ENCODE measurements around the gene ZNF692. TPM values are rescaled to one million over a fixed set of nuclear protein-coding genes. Genes with fewer than 3 reads are reported as not detected.
"Not testable (repeated sequence)": the region's sequence is repeated elsewhere in the genome, so short reads cannot be mapped to it uniquely, and the experiment has no call there.

ZNF692 gene
- total RNA-seq, 1 experiment from 2014 or later = 48.5 TPM

GRCh38 chr1:248837045-248837780, 21.7 kb downstream of the ZNF692 start:
- POLR2A ChIA-PET = interaction anchor here (0.6 to 3.4 kb wide), 7 partner anchors 11 to 70 kb away, joined by 3 to 57 read pairs (median 9); partner anchors contain the start of genes SH3BP5L and ZNF692
- no peak overlapping the region for H3K4me3 Mint-ChIP-seq (ENCODE audit: unreplicated experiment)
- Histone ChIP-seq H3K9me3 (no peaks in the 10 kb centered on the region), H3K4me1 (no peaks in the 10 kb centered on the region), H3K4me3 (ENCODE audit: low read depth, low read length) (peak overlapping the region; percentile 87), H3K27me3 (replicated peaks; ENCODE audit: control insufficient read depth, insufficient read depth, low read length) (no peaks in the 10 kb centered on the region), H3K36me3 (ENCODE audit: control insufficient read depth, insufficient read depth, low read length) (no peaks in the 10 kb centered on the region)
- TF ChIP-seq CTCF (IDR thresholded peaks at IDR 0.05; ENCODE audit: insufficient read depth in 1 of 2, low read depth in 1 of 2, low read length in 1 of 2, severe bottlenecking in 1 of 2, unreplicated experiment in 1 of 2) = no peak
- BruUV-seq (replicated peaks) = TSS peak; percentile 83
- no peak for DNase-seq
- no peak overlapping the region for H3K27ac Mint-ChIP-seq (ENCODE audit: unreplicated experiment)
- peaks cover 23% of the 10 kb centered on the region for H3K36me3 Mint-ChIP-seq (ENCODE audit: insufficient read depth, unreplicated experiment)
- H3K9me3 Mint-ChIP-seq (ENCODE audit: unreplicated experiment) = no peaks in the 10 kb centered on the region
- H3K4me1 Mint-ChIP-seq (ENCODE audit: low read depth, unreplicated experiment) = no peaks in the 10 kb centered on the region
- intact Hi-C loops (cut with micrococcal nuclease; ENCODE audit: unreplicated experiment) = no loop called here
- CTCF ChIA-PET = interaction anchor here (0.6 to 2.8 kb wide), 4 partner anchors 10 to 86 kb away, joined by 5 to 46 read pairs (median 12); partner anchors contain the start of genes SH3BP5L and ZNF692
- peaks cover 3% of the 10 kb centered on the region for H3K27me3 Mint-ChIP-seq (ENCODE audit: insufficient read depth, unreplicated experiment)

DNA sequence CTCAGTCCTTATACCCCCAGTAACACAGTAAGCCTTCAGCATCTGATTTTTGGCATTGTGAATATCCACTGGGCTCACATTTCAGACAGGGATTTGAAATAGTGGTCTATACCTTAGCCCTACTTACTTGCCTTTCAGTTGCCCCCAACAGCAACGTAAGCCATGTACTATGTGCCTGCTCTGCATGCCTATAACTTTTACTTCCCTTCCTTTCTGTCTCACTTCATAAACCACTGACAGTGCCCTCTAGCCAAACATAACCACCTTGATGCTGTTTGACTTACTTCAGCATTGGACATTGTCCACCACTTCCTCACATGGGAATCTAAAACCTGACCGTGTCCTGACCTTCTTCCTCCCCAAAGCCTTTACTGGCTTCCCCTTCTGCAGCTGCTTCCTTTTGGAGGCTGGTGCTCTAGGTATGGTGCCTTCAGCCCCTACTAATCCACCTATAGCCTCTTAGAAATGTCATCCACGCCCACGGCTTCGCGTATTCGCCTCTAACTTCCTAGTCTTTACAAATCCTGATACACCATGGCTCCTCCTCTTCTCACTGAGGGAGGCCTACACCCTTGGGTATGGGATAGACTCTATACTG, 24.4 kb downstream of the ZNF692 start:
- Histone ChIP-seq H3K36me3 (ENCODE audit: control insufficient read depth, insufficient read depth, low read length) (no peaks in the 10 kb centered on the region), H3K27me3 (replicated peaks; ENCODE audit: control insufficient read depth, insufficient read depth, low read length) (no peaks in the 10 kb centered on the region), H3K4me1 (no peaks in the 10 kb centered on the region), H3K9me3 (no peaks in the 10 kb centered on the region), H3K4me3 (ENCODE audit: low read depth, low read length) (no peak overlapping the region)
- peaks cover 17% of the 10 kb centered on the region for H3K36me3 Mint-ChIP-seq (ENCODE audit: insufficient read depth, unreplicated experiment)
- intact Hi-C loops (cut with micrococcal nuclease; ENCODE audit: unreplicated experiment) = no loop called here
- BruUV-seq (replicated peaks) = no TSS peak
- peaks cover 3% of the 10 kb centered on the region for H3K27me3 Mint-ChIP-seq (ENCODE audit: insufficient read depth, unreplicated experiment)
- no peak for TF ChIP-seq CTCF (IDR thresholded peaks at IDR 0.05; ENCODE audit: insufficient read depth in 1 of 2, low read depth in 1 of 2, low read length in 1 of 2, severe bottlenecking in 1 of 2, unreplicated experiment in 1 of 2)
- H3K9me3 Mint-ChIP-seq (ENCODE audit: unreplicated experiment) = no peaks in the 10 kb centered on the region
- no peak overlapping the region for H3K27ac Mint-ChIP-seq (ENCODE audit: unreplicated experiment)
- H3K4me3 Mint-ChIP-seq (ENCODE audit: unreplicated experiment) = no peak overlapping the region
- POLR2A ChIA-PET = no interaction called here
- no peaks in the 10 kb centered on the region for H3K4me1 Mint-ChIP-seq (ENCODE audit: low read depth, unreplicated experiment)
- CTCF ChIA-PET = no interaction called here
- no peak for DNase-seq

DNA sequence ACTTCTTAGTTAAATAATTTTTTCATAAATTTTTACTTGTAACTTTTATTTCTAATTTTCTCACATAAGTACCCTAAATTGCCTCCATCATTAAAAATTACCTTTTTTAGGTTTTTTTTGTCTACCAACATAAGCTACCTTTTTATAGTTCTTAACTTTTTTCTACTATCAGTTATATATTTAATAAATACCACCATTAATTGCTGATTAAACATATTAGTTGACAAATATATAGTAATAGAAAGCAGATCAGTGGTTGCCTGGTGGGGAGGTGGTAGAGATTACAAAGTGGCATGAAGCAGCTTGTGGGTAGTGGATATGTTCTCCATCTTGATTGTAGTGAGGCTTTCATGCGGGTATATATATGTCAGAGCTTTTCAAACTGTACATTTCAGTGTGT, 27.0 kb downstream of the ZNF692 start:
- H3K36me3 Mint-ChIP-seq (ENCODE audit: insufficient read depth, unreplicated experiment) = no peaks in the 10 kb centered on the region
- no peak overlapping the region for H3K4me3 Mint-ChIP-seq (ENCODE audit: unreplicated experiment)
- no peak overlapping the region for H3K4me3 ChIP-seq (ENCODE audit: low read depth, low read length)
- TF ChIP-seq CTCF (IDR thresholded peaks at IDR 0.05; ENCODE audit: insufficient read depth in 1 of 2, low read depth in 1 of 2, low read length in 1 of 2, severe bottlenecking in 1 of 2, unreplicated experiment in 1 of 2) = no peak
- BruUV-seq (replicated peaks) = no TSS peak
- ChIA-PET CTCF (no interaction called here), POLR2A (no interaction called here)
- no peak for DNase-seq
- peaks cover under 1% of the 10 kb centered on the region; the same call in 1 of the 2 replicates for H3K4me1 ChIP-seq
- no peaks in the 10 kb centered on the region for H3K9me3 Mint-ChIP-seq (ENCODE audit: unreplicated experiment)
- peaks cover 7% of the 10 kb centered on the region for H3K4me1 Mint-ChIP-seq (ENCODE audit: low read depth, unreplicated experiment)
- H3K27me3 ChIP-seq (replicated peaks; ENCODE audit: control insufficient read depth, insufficient read depth, low read length) = no peaks in the 10 kb centered on the region
- peaks cover 3% of the 10 kb centered on the region for H3K27me3 Mint-ChIP-seq (ENCODE audit: insufficient read depth, unreplicated experiment)
- intact Hi-C loops (cut with micrococcal nuclease; ENCODE audit: unreplicated experiment) = no loop called here
- no peaks in the 10 kb centered on the region for H3K36me3 ChIP-seq (ENCODE audit: control insufficient read depth, insufficient read depth, low read length)
- no peaks in the 10 kb centered on the region for H3K9me3 ChIP-seq
- H3K27ac Mint-ChIP-seq (ENCODE audit: unreplicated experiment) = no peak overlapping the region

DNA sequence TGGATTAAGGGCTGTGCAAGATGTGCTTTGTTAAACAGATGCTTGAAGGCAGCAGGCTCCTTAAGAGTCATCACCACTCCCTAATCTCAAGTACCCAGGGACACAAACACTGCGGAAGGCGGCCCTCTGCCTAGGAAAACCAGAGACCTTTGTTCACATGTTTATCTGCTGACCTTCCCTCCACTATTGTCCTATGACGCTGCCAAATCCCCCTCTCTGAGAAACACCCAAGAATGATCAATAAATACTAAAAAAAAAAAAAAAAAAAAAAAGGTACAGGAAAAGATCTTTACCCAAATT, 28.2 kb downstream of the ZNF692 start:
- H3K9me3 ChIP-seq; H3K36me3 ChIP-seq (ENCODE audit: control insufficient read depth, insufficient read depth, low read length); H3K27me3 ChIP-seq (replicated peaks; ENCODE audit: control insufficient read depth, insufficient read depth, low read length); H3K4me1 ChIP-seq; H3K27me3 Mint-ChIP-seq (ENCODE audit: insufficient read depth, unreplicated experiment); H3K27ac Mint-ChIP-seq (ENCODE audit: unreplicated experiment); H3K36me3 Mint-ChIP-seq (ENCODE audit: insufficient read depth, unreplicated experiment); POLR2A ChIA-PET; BruUV-seq (replicated peaks); H3K4me3 ChIP-seq (ENCODE audit: low read depth, low read length); intact Hi-C loops (cut with micrococcal nuclease; ENCODE audit: unreplicated experiment); CTCF ChIA-PET; DNase-seq; H3K9me3 Mint-ChIP-seq (ENCODE audit: unreplicated experiment); H3K4me3 Mint-ChIP-seq (ENCODE audit: unreplicated experiment): not testable (repeated sequence)
- peaks cover 11% of the 10 kb centered on the region for H3K4me1 Mint-ChIP-seq (ENCODE audit: low read depth, unreplicated experiment)
